ENCODE measurements around the gene FAM20A. TPM values are rescaled to one million over a fixed set of nuclear protein-coding genes. Genes with fewer than 3 reads are reported as not detected.

Gene FAM20A
- polyA plus RNA-seq, 4 donors: 4.4 to 30.3 TPM; not detected in 2

- DNase-seq: no peak
These were observed 4.7 kb downstream of the FAM20A start for GRCh38 chr17:68596411-68596945.

GRCh38 chr17:68595986-68596385, 5.2 kb downstream of the FAM20A start:
- Histone ChIP-seq H3K27ac (ENCODE audit: low read depth in 1 of 3, low read length in 2 of 3) (no peak overlapping the region), H3K4me1 (ENCODE audit: control insufficient read depth in 3 of 3, insufficient read depth in 2 of 3, low read depth in 1 of 3, low read length in 2 of 3) (peaks cover 0 to 16% (median 5%) of the 10 kb centered on the region in 3 donors), H3K27me3 (ENCODE audit: control insufficient read depth in 3 of 3, insufficient read depth in 3 of 3, low read length in 3 of 3) (peaks cover 0 to 31% (median 2%) of the 10 kb centered on the region in 3 donors), H3K4me3 (ENCODE audit: low read depth in 1 of 3, low read length in 3 of 3) (no peak overlapping the region), H3K9me3 (ENCODE audit: control insufficient read depth in 2 of 2, insufficient read depth in 1 of 2, low read depth in 1 of 2, low read length in 1 of 2) (no peaks in the 10 kb centered on the region), H3K36me3 (ENCODE audit: control insufficient read depth in 3 of 3, insufficient read depth in 2 of 3, low read depth in 1 of 3, low read length in 3 of 3) (no peaks in the 10 kb centered on the region)
- 61 to 70% (median 66%) methylated on average over 2 of the region's 2 CpGs for WGBS, 3 donors
- FAIRE-seq: no peak
- no peak for DNase-seq

More at GRCh38 chr17:68596411-68596945, 4.7 kb downstream of the FAM20A start:
- no peak overlapping the region for H3K27ac ChIP-seq (ENCODE audit: low read depth in 1 of 3, low read length in 2 of 3)
- 66 to 86% (median 74%) methylated on average over 5 of the region's 5 CpGs for WGBS, 3 donors
- peaks cover 0 to 16% (median 5%) of the 10 kb centered on the region in 3 donors for H3K4me1 ChIP-seq (ENCODE audit: control insufficient read depth in 3 of 3, insufficient read depth in 2 of 3, low read depth in 1 of 3, low read length in 2 of 3)
- peaks cover 0 to 36% (median 3%) of the 10 kb centered on the region in 3 donors for H3K27me3 ChIP-seq (ENCODE audit: control insufficient read depth in 3 of 3, insufficient read depth in 3 of 3, low read length in 3 of 3)
- H3K4me3 ChIP-seq (ENCODE audit: low read depth in 1 of 3, low read length in 3 of 3): no peak overlapping the region
- H3K36me3 ChIP-seq (ENCODE audit: control insufficient read depth in 3 of 3, insufficient read depth in 2 of 3, low read depth in 1 of 3, low read length in 3 of 3): no peaks in the 10 kb centered on the region
- FAIRE-seq: no peak
- H3K9me3 ChIP-seq (ENCODE audit: control insufficient read depth in 2 of 2, insufficient read depth in 1 of 2, low read depth in 1 of 2, low read length in 1 of 2): no peaks in the 10 kb centered on the region

DNA sequence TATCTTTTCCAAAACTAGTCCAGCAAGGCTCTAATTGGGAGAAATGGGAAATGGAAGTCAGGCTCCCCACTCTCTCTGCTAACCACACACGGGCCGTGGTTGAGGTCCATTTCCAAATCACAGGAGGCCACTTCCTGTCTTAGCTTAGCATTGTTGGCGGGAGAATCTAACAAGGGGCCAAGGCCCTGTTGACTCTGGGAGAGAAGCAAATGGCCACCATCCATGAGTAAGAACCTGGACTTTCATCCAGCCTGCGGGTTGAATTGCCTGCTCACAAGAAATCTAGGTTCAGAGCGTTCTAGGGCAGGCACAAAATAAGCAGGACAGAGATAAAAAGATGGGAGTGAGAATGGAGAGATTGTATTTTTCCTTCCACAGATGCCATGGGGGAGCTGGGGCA, 5.7 kb downstream of the FAM20A start:
- peaks cover 0 to 16% (median 5%) of the 10 kb centered on the region in 3 donors for H3K4me1 ChIP-seq (ENCODE audit: control insufficient read depth in 3 of 3, insufficient read depth in 2 of 3, low read depth in 1 of 3, low read length in 2 of 3)
- no peaks in the 10 kb centered on the region for H3K9me3 ChIP-seq (ENCODE audit: control insufficient read depth in 2 of 2, insufficient read depth in 1 of 2, low read depth in 1 of 2, low read length in 1 of 2)
- no peak overlapping the region for H3K4me3 ChIP-seq (ENCODE audit: low read depth in 1 of 3, low read length in 3 of 3)
- no peak for DNase-seq
- H3K27ac ChIP-seq (ENCODE audit: low read depth in 1 of 3, low read length in 2 of 3): no peak overlapping the region
- H3K27me3 ChIP-seq (ENCODE audit: control insufficient read depth in 3 of 3, insufficient read depth in 3 of 3, low read length in 3 of 3): peaks cover 0 to 27% (median 0%) of the 10 kb centered on the region in 3 donors
- WGBS, 3 donors: 66 to 68% (median 67%) methylated on average over 5 of the region's 5 CpGs
- no peaks in the 10 kb centered on the region for H3K36me3 ChIP-seq (ENCODE audit: control insufficient read depth in 3 of 3, insufficient read depth in 2 of 3, low read depth in 1 of 3, low read length in 3 of 3)
- FAIRE-seq: no peak

- no peak overlapping the region for H3K4me3 ChIP-seq (ENCODE audit: low read depth in 1 of 3, low read length in 3 of 3)
- H3K4me1 ChIP-seq (ENCODE audit: control insufficient read depth in 3 of 3, insufficient read depth in 2 of 3, low read depth in 1 of 3, low read length in 2 of 3): peaks cover 0 to 9% (median 2%) of the 10 kb centered on the region in 3 donors
- H3K27me3 ChIP-seq (ENCODE audit: control insufficient read depth in 3 of 3, insufficient read depth in 3 of 3, low read length in 3 of 3): peaks cover 0 to 18% (median 0%) of the 10 kb centered on the region in 3 donors
- no peaks in the 10 kb centered on the region for H3K36me3 ChIP-seq (ENCODE audit: control insufficient read depth in 3 of 3, insufficient read depth in 2 of 3, low read depth in 1 of 3, low read length in 3 of 3)
- WGBS, 3 donors: 70 to 85% (median 83%) methylated on average over 2 of the region's 2 CpGs
- FAIRE-seq (no peak), DNase-seq (no peak)
- no peaks in the 10 kb centered on the region for H3K9me3 ChIP-seq (ENCODE audit: control insufficient read depth in 2 of 2, insufficient read depth in 1 of 2, low read depth in 1 of 2, low read length in 1 of 2)
- H3K27ac ChIP-seq (ENCODE audit: low read depth in 1 of 3, low read length in 2 of 3): no peak overlapping the region
These were observed 6.6 kb downstream of the FAM20A start for GRCh38 chr17:68594552-68594951.

DNA sequence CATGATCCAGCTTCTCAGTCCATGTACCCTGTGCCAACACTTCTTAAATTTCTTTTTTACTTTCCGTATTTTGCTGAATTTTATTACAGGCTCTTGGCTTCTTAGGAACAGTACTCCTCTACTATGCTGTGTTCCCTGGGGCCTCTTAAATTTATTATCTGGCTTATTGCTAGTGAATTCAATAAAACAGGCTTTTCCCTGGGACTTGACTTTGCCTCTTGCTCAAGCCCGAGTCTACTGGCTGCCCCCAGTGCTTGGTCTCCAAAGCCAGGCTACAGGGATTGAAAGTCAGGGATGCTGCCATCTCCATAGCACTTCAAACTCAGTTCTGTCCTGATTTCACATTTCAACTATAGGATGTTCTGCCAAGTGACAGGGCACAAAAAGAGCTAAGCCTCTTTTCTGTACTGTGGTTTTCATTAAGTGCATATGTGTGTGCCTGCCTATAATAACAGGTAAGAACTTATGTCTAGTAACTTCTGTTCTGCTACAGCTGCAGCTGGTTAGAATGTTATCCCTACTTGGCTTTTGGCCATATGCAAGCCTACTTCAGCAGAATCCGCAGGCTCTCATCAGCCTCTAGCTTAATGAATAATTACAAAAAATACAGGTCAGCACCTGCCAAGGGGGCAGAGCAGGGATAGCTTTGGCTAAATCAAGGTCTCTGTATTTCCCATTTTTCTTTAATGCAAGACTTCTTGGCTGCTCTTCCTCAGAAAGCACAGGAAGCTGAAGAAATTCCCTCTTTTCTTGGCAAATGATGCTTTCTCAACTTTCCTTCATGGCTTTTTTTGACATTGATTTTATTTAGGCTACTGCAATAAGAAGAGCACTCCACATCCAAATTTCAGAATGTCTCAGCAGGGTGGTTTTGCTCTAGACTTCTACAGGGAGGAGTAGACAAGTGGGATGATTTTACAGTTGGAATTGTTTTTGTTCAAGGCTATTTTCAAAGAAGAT, 8.2 kb downstream of the FAM20A start:
- DNase-seq (no peak), FAIRE-seq (no peak)
- Histone ChIP-seq H3K27ac (ENCODE audit: low read depth in 1 of 3, low read length in 2 of 3) (no peak overlapping the region), H3K4me1 (ENCODE audit: control insufficient read depth in 3 of 3, insufficient read depth in 2 of 3, low read depth in 1 of 3, low read length in 2 of 3) (peaks cover 0 to 2% (median 2%) of the 10 kb centered on the region in 3 donors), H3K36me3 (ENCODE audit: control insufficient read depth in 3 of 3, insufficient read depth in 2 of 3, low read depth in 1 of 3, low read length in 3 of 3) (no peaks in the 10 kb centered on the region), H3K4me3 (ENCODE audit: low read depth in 1 of 3, low read length in 3 of 3) (no peak overlapping the region), H3K27me3 (ENCODE audit: control insufficient read depth in 3 of 3, insufficient read depth in 3 of 3, low read length in 3 of 3) (peaks cover 0 to 16% (median 0%) of the 10 kb centered on the region in 3 donors), H3K9me3 (ENCODE audit: control insufficient read depth in 2 of 2, insufficient read depth in 1 of 2, low read depth in 1 of 2, low read length in 1 of 2) (peaks cover 0 to 7% of the 10 kb centered on the region in 2 donors)
- WGBS, 3 donors: 58 to 62% (median 60%) methylated on average over 3 of the region's 3 CpGs

- H3K36me3 ChIP-seq (ENCODE audit: control insufficient read depth in 3 of 3, insufficient read depth in 2 of 3, low read depth in 1 of 3, low read length in 3 of 3): peaks cover 0 to 2% (median 0%) of the 10 kb centered on the region in 3 donors
- peaks cover 0 to 2% (median 0%) of the 10 kb centered on the region in 3 donors for H3K4me1 ChIP-seq (ENCODE audit: control insufficient read depth in 3 of 3, insufficient read depth in 2 of 3, low read depth in 1 of 3, low read length in 2 of 3)
- WGBS, 3 donors: 65 to 85% (median 78%) methylated on average over 2 of the region's 2 CpGs
- H3K27ac ChIP-seq (ENCODE audit: low read depth in 1 of 3, low read length in 2 of 3): no peak overlapping the region
- DNase-seq (no peak), FAIRE-seq (no peak)
- H3K4me3 ChIP-seq (ENCODE audit: low read depth in 1 of 3, low read length in 3 of 3): no peak overlapping the region
- peaks cover 0 to 7% of the 10 kb centered on the region in 2 donors for H3K9me3 ChIP-seq (ENCODE audit: control insufficient read depth in 2 of 2, insufficient read depth in 1 of 2, low read depth in 1 of 2, low read length in 1 of 2)
- peaks cover 0 to 16% (median 0%) of the 10 kb centered on the region in 3 donors for H3K27me3 ChIP-seq (ENCODE audit: control insufficient read depth in 3 of 3, insufficient read depth in 3 of 3, low read length in 3 of 3)
These were observed 9.2 kb downstream of the FAM20A start for GRCh38 chr17:68592009-68592408.

DNA sequence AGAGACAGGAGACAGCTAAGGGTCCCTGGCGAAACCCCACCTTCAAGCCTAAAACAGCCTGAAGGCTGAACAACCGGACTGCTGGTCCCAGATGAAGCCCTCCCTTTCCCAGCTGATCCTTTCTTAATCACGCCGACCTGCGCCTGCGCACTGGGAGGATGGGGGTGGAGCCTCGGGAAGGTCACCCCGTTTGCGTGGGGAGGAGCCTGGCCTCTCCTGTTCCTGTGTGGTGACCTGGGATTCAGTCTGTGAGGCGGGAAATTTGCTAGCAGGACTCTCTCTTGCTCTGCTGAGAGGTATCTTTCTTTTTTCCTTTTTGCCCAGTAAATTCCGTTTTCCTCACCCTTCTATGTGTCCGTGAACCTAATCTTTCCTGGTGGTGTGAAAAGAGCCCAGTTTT, 9.6 kb downstream of the FAM20A start:
- Histone ChIP-seq H3K4me1 (ENCODE audit: control insufficient read depth in 3 of 3, insufficient read depth in 2 of 3, low read depth in 1 of 3, low read length in 2 of 3) (peaks cover 0 to 2% (median 0%) of the 10 kb centered on the region in 3 donors), H3K27me3 (ENCODE audit: control insufficient read depth in 3 of 3, insufficient read depth in 3 of 3, low read length in 3 of 3) (peaks cover 0 to 15% (median 0%) of the 10 kb centered on the region in 3 donors), H3K9me3 (ENCODE audit: control insufficient read depth in 2 of 2, insufficient read depth in 1 of 2, low read depth in 1 of 2, low read length in 1 of 2) (peaks cover 0 to 7% of the 10 kb centered on the region in 2 donors), H3K4me3 (ENCODE audit: low read depth in 1 of 3, low read length in 3 of 3) (no peak overlapping the region), H3K27ac (ENCODE audit: low read depth in 1 of 3, low read length in 2 of 3) (no peak overlapping the region), H3K36me3 (ENCODE audit: control insufficient read depth in 3 of 3, insufficient read depth in 2 of 3, low read depth in 1 of 3, low read length in 3 of 3) (peaks cover 0 to 2% (median 0%) of the 10 kb centered on the region in 3 donors)
- WGBS, 3 donors: 70 to 80% (median 74%) methylated on average over 12 of the region's 12 CpGs
- FAIRE-seq: no peak
- DNase-seq: no peak

DNA sequence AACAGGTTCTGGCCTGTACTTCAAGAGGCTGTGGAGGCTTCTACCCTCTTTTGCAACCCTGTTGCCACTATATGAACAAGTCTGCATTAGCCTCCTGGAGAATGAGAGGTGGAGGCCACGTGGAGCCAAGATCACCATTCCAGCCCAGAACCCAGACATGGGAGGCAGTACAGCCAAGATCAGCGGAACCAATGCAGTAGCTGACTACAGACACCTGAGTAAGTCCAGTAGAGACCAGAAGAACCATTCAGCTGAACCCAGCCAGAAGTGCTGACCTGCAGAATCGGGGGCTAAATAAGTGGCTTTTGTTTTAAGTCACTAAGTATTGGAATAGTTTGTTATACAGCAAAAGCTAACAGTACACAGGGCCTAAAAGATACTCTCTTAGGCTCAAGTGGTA, 12.1 kb downstream of the FAM20A start:
- FAIRE-seq (no peak), DNase-seq (no peak)

More for the DNA sequence above, 12.1 kb downstream of the FAM20A start:
- peaks cover 0 to 7% of the 10 kb centered on the region in 2 donors for H3K9me3 ChIP-seq (ENCODE audit: control insufficient read depth in 2 of 2, insufficient read depth in 1 of 2, low read depth in 1 of 2, low read length in 1 of 2)
- H3K4me1 ChIP-seq (ENCODE audit: control insufficient read depth in 3 of 3, insufficient read depth in 2 of 3, low read depth in 1 of 3, low read length in 2 of 3): no peaks in the 10 kb centered on the region
- no peak overlapping the region for H3K27ac ChIP-seq (ENCODE audit: low read depth in 1 of 3, low read length in 2 of 3)
- peaks cover 0 to 2% (median 0%) of the 10 kb centered on the region in 3 donors for H3K36me3 ChIP-seq (ENCODE audit: control insufficient read depth in 3 of 3, insufficient read depth in 2 of 3, low read depth in 1 of 3, low read length in 3 of 3)
- H3K27me3 ChIP-seq (ENCODE audit: control insufficient read depth in 3 of 3, insufficient read depth in 3 of 3, low read length in 3 of 3): peaks cover 0 to 11% (median 0%) of the 10 kb centered on the region in 3 donors
- no peak overlapping the region for H3K4me3 ChIP-seq (ENCODE audit: low read depth in 1 of 3, low read length in 3 of 3)
- WGBS, 3 donors: 72 to 83% (median 83%) methylated on average over 3 of the region's 3 CpGs

Measured in small intestine (tissue), 7 donors.